COLO668 (cell line): ENCODE data around the gene SYNJ2.
"Not testable (repeated sequence)": the region's sequence is repeated elsewhere in the genome, so short reads cannot be mapped to it uniquely, and the experiment has no call there.

Source experiments
- DNase-seq: peaks from one replicate; lab custom pipeline; 2025; ENCODE audit not compliant: unreplicated experiment; lab: John Stamatoyannopoulos, UW

SYNJ2 gene, protein sequence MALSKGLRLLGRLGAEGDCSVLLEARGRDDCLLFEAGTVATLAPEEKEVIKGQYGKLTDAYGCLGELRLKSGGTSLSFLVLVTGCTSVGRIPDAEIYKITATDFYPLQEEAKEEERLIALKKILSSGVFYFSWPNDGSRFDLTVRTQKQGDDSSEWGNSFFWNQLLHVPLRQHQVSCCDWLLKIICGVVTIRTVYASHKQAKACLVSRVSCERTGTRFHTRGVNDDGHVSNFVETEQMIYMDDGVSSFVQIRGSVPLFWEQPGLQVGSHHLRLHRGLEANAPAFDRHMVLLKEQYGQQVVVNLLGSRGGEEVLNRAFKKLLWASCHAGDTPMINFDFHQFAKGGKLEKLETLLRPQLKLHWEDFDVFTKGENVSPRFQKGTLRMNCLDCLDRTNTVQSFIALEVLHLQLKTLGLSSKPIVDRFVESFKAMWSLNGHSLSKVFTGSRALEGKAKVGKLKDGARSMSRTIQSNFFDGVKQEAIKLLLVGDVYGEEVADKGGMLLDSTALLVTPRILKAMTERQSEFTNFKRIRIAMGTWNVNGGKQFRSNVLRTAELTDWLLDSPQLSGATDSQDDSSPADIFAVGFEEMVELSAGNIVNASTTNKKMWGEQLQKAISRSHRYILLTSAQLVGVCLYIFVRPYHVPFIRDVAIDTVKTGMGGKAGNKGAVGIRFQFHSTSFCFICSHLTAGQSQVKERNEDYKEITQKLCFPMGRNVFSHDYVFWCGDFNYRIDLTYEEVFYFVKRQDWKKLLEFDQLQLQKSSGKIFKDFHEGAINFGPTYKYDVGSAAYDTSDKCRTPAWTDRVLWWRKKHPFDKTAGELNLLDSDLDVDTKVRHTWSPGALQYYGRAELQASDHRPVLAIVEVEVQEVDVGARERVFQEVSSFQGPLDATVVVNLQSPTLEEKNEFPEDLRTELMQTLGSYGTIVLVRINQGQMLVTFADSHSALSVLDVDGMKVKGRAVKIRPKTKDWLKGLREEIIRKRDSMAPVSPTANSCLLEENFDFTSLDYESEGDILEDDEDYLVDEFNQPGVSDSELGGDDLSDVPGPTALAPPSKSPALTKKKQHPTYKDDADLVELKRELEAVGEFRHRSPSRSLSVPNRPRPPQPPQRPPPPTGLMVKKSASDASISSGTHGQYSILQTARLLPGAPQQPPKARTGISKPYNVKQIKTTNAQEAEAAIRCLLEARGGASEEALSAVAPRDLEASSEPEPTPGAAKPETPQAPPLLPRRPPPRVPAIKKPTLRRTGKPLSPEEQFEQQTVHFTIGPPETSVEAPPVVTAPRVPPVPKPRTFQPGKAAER (N-terminal part only)

DNA sequence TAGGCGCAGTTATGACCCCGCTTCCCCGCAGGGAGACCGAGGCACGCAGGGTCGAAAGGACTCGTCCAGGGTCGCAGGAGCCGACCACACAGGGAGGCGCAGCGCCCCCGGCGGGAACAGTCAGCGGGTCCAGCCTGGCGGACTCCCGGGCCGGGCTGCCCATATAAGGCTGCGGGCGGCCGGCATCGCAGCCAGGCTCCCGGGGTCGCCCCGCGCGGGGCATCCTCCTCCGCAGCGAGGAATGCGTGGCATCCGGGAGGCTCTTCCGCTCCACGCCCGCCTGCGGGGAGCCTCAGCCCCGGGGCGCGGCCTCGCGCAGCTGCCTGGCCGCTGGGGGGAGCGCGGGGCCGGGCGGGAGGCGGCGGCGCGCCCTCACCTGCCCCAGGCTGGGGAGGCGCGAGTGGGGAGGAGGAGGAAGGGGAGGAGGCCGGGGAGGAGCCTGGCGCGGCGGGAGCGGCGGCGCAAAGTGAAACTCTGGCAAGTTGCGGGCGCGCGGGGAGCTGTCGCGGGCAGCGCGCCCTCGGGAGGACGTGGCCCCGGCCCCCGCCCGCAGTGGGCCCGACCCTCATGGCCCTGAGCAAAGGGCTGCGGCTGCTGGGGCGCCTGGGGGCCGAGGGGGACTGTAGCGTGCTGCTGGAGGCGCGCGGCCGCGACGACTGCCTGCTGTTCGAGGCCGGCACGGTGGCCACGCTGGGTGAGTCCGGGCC is at the start of gene SYNJ2:
Gene SYNJ2, plus strand, starts transcription at position 469 of the 707 bp plus-strand sequence. Its CDS starts 99 bp downstream, at position 568.
- DNase-seq: peak; percentile 85

DNA sequence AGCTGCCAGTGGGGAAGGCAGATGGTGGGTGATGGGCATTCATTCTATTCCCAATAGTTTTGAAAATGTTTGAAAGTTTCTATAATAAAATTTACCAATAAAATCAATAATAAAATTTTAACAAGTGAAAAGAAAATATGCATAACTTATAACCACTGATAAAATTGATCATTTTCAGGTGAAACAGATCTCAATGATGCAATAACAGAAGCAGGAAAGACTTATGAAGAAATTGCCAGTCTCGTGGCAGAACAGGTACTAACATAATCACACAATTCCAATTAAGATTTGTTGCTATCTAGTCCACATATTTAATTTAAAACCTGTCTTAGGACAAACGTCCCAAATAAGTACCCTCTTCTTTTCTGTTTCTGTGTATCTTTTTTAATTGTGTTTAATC is 45.9 kb upstream of the SYNJ2 start:
- no peak for DNase-seq

DNA sequence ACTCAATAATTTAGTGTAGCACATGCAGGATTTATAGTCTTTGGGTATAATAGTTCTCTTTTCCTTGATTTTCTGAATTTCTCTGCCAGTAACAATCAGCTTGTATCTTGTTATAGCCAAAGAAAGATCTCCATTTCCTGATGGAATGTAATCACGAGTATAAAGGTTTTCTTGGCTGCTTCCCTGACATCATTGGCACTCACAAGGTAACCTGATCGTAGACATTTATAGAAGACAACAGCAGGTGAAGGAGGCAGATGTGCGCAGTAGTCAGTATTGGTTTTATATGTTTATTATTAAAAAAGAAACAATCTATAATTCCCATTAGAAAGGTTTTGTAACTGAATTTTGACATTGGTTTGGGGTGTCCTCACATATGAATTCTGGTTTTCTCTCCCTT is 44.3 kb upstream of the SYNJ2 start:
- DNase-seq: no peak

DNA sequence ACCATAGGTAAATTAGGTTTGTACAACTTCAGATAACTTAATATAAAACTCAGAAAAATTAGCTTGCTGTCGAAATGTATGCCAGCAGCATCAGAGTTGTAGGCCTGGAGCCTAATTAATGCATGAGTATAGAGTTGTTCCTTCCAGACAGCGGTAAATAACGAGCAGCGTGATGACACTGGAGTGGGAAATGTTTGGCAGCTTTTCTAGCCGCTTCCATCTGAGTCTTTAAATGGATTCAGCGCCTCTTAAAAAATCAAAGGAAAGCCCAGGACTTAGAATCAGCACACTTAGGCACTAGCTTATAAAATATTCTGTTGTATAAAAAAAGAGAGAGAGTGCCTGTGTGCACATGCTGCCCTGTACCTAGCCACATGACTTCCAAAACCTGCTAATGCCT is 43.7 kb upstream of the SYNJ2 start:
- no peak for DNase-seq

DNA sequence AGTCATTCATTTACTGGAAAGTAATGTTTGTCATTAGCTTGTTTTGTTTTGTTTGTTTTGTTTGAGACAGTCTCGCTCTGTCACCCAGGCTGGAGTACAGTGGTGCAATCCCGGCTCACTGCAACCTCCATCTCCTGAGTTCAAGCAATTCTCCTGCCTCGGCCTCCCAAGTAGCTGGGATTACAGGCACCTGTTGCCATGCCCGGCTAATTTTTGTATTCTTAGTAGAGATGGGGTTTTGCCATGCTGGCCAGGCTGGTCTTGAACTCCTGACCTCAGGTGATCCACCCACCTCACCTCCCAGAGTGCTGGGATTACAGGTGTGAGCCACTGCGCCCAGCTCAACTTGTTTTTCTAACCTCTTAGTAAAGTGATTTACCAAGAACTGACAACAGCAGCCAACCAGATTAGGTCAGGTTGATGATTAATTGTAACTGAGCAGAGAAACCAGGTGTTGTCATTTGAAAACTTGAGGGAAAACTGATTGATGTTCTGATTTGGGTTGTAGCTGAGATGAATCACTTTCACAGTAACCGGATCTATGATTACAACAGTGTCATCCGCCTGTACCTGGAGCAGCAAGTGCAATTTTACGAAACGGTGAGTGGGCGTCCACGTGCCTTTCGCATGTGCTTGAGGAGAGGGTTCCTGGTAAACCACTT is 41.2 kb upstream of the SYNJ2 start:
- not testable (repeated sequence) for DNase-seq

DNA sequence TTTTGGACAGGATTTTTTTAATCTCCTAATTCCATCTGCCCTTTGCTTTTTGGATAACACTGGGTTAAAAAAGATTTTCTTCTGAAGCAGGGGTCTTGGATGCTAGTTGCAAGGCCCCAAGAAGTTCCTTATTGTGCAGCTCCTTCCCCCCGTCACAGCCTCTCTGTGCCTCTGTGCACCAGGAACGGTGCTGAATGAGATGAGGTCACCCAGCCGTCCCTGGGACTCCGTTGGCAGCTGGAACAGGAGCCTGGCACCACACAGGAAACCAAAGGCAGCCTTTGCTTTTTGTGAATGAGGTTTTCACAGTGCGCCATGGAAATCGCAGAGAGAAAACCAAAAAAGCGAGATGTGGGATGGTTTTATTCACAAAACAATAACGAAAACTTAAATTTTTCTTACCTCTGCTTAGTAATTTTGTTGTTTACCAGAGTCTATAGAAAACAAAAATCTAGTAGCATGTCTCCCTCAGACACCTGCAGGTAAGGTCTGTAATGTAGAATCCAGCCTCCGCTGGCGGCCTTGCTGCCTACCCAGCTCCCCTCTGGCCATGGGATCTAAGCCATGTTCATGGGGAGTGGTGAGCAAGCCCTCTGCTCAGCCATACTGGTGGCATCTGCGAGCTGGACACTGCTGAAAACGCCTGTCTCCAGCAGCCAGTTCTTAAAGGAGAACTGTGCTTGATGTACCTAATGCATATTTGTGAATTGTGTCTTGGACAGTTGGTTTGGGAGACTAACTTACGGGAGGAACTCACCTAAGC is 40.4 kb upstream of the SYNJ2 start:
- no peak for DNase-seq

DNA sequence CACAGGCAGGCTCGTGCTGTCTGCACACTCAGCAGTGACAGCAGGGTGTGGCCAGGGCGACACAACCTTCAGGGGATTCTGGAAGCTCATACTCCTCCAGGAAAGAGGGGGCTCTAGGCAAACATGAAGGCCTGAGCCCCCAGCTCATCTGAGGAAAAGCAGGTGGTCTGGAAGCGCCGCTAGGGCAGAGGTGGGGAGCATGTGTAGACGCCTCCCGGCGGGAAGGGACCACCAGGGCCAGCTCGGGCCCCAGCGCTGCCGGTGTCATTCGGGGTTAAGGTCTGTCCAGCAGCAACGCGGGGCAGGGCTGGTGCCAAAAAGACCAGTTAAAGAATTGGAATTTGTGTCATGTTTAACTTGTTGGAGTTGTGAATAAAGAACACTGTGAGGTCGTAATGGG is 39.3 kb upstream of the SYNJ2 start:
- DNase-seq: no peak

DNA sequence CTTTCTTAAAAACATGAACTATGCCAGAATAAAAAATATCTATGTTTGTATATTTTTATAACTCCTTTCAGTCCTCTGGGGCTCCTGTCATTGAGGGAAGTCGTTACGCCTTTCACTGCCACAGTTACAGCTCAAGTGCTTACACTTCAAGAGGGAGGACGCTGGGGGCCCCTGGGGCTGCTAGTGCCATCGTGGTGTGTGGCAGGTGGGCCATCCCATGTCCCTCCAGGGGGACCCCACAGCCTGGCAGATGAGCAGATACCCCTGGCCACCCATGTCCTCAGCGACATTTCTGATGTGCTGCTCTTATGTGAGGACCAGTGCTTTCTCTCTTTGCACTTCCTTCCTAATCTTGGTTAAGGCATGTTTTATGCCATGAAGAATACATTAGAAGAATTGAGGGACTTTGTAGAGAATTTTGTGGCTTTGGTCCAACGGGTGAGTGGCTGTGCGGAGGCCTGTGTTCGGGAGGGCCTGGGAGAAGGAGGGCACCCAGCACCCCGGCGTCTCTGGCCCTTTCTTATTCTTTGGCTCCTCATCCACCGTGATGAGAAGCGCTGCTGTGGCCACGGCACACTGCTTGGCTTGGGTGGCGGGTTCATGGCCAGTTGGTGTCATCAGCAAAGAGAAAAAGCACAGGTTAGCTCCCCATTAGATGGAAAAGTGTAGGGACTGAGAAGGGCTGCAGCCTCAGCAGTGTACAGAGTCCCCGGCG is 38.3 kb upstream of the SYNJ2 start:
- DNase-seq: no peak

DNA sequence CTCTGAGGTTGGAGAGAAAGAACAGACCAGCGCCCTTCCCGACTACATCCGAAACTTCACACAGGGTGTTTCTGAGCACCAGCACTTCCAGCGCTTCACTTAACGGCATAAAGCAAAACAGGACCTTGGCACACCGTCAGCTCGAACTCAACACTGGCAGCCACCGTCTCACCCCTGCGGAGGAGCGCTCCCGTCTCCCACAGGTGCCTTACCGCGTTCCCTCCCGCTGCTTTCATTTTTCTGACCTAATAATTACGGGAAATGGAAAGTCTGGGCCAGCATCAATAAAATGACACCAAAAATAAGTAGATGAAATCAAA is 37.7 kb upstream of the SYNJ2 start:
- DNase-seq: no peak

DNA sequence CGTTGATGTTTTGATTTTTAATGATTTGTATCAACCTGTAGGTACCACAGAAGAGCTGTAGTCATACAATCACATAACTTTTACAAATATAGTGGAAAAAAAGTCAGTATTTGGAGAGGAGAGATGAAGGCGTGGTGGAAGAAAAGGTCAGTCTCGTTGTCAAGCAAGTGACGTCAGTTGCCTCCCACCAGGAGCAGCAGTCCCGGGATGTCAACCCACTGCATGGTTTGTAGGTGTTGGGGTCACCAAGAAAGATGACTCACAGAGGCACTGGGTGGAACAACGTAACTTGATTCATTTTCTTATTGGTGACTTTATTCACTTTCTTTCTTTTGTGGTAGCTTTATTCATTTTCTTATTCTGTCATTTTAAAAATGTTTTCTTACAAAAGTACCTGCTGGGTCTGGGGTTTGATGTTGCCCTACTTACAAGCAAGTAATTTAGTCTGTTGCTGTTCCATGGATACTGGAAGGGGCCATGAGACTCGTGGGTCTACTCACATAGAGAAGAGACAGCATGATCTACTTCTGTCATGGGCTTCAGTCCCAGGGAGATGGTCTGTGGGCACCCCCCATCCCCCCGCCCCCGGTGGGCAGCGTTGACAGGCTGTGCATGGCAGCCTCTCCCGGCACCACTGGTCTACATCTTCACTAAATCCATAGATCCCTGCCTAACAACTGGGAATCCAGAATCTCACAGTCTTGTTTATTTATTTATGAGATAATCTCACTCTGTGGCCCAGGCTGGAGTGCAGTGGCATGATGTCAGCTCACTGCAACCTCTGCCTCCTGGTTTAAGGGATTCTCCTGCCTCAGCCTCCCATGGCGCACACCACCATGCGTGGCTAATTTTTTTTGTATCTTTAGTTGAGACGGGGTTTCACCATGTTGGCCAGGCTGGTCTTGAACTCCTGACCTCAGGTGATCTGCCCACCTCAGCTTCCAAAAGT is 36.4 kb upstream of the SYNJ2 start:
- no peak for DNase-seq

DNA sequence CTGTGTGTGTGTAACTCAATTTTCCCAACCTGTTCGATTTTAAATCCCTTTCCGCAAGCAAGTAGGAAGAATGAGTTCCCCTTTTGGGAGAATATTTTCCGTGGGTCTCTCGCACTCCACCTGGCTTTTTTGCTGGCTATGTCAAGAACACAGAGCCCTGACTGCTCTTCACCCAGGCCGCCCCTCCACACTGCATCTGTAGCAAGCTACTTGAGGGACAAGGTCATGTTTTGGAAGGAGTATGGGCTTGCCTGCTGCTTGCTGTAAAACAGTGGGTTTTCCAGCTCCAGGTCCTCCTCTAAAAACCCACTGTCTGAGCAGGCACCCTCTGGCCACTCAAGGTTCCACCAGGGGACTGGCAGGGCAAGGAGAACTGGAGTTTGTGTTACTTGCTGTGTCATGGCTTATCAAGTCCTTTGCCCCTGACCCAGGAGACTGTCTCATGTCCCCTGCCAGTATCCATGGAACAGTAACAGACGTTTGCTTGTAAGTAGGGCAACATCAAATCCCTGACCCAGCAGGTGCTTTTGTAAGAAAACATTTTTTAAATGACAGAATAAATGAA is 35.5 kb upstream of the SYNJ2 start:
- DNase-seq: no peak

DNA sequence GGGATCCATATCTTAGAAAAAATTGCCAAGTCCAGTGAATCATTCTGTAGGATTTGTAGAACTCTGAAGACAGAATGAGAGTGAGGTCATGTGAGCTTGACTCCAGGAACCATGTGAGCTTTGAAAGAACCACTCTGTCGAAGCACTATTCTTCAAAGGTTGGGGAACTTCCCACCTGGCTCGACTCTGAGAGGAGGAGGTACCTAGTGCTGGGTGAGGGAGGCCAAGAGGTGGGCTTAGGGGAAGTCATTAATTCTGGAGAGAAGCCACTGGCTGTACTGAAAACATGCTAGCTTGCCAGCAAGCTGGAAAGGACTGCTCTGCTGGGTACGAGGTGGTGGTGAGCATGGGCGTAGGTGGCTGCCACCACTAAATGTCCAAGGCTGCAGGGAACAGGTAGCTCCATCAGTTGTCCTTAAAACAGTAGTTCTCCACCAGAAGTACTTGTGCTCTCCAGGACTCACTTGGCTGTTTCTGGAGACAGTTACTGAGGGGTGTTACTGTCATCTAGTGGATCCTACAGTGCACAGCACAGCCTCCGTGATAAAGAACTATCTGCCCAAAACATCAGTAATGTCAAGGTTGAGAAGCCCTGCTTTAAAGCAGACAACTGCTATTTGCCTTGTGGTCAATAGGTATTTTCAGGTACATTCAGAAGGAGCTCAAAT is 34.7 kb upstream of the SYNJ2 start:
- no peak for DNase-seq

DNA sequence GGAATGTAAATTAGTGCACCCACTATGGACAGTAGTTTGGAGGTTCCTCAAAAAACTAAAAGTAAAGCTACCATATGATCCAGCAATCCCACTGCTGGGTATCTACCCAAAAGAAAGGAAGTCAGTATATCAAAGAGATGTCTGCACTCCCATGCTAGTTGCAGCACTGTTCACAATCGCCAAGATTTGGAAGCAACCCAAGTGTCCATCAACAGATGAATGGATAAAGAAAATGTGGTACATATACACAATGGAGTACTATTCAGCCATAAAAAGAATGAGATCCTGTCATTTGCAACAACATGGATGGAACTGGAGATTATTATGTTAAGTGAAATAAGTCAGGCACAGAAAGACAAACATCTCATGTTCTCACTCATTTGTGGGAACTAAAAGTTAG is 30.8 kb upstream of the SYNJ2 start:
- not testable (repeated sequence) for DNase-seq

DNA sequence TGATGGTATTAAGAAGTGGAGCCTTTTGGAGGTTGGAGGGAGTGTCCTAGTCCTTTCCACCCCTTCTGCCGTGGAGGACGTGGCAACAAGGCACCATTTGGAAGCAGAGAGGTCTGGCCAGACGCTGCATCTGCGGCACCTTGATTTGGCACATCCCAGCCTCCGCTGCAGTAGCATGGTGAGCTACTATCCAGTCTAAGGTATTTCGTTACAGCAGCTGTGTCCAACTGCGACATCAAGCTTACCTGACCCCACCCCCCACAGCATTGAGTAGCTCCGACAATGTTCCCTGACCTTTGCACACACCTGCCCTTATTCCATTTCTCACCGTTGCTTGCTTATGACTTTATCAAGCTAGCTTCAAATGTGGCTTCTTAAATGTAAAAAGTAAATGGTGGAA is 29.8 kb upstream of the SYNJ2 start:
- DNase-seq: peak; percentile 54

DNA sequence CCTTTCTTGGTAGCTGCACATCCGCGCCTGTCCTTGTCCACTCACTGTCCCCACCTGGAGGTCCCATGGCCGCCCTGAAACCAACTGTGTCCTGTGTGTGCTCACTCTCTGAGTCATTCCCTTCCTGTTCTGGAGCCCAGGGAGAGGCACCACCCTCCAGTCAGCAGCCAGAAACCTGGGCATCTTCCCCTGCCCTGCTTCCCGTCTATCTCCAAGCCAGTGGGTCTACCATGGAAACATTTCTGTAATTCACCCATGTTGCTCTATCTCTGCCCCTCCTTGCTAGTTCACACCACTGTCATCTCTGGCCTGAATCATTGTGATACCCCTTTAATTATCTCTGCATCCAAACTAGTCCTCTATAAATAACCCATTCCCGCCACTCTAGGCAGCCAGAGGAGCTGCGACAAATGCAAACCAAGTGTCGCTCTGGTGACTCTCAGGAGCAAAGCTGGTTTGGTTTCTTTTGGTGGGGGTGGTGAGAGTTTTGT is 28.8 kb upstream of the SYNJ2 start:
- DNase-seq: no peak

DNA sequence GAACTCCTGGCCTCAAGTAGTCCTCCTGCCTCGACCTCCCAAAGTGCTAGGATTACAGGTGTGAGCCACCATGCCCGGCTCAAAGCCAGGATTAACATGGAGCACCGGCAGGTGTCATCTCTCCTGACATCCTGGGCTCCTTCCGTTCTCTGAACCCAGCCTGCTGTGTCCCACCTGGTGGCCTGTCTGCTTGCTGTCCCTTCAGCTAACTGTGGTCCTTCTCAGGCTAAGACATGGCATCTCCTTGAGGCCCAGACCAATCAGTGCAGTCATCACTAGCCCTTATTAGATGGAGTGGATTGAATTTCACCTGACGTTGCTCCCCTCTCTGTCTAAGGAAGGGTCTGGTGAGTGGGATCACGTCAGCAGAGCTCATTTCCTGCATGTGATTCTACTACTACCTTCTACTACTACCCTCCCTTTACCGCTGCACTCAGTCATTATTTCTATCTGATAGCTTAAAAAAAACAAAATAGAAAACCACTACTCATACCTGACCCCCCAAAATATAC is 28.0 kb upstream of the SYNJ2 start:
- peak; percentile 22 for DNase-seq
